HepG2 (cell line): Measurements from ENCODE around the gene TIAM1. TPM values are rescaled to one million over a fixed set of nuclear protein-coding genes. Genes with fewer than 3 reads are reported as not detected.

Experiments used
- ATAC-seq: fragments of 200-7000 bp; cut with Tn5 transposase; 3 replicates; pipeline ENCODE4 v1.9.1; 2020; ENCODE audit warnings: mild to moderate bottlenecking, moderate library complexity
- BruUV-seq: library from RNA; stranded (reverse); fragments of 400-500 nt; replicated peaks from 2 replicates; lab custom pipeline; 2021; lab: Mats Ljungman, UMichigan
- CTCF ChIA-PET: fragments of 300-600 bp; formaldehyde crosslinking; extraction: SDS; loops from one replicate; lab custom pipeline; 2021; ENCODE audit warnings: low total read pairs, inconsistent platforms, low intra/inter-chr PET ratio; lab: Yijun Ruan, JAX
- POLR2A ChIA-PET: fragments of 350-600 bp; sonication (Branson Sonifier 250); formaldehyde crosslinking; loops from one replicate; lab custom pipeline; 2020; ENCODE audit warnings: antibody characterized with exemption, inconsistent platforms; lab: Yijun Ruan, JAX
- DNase-seq: peaks from one replicate; pipeline ENCODE4 v3.0.0-alpha.2; 2015; ENCODE audit warnings: low spot score
- FAIRE-seq: peaks from 3 replicates; lab custom pipeline; 2011; peaks lifted over from hg19 to GRCh38; lab: Jason Lieb, UNC
- H2AFZ ChIP-seq: one replicate; pipeline ENCODE4 v1.6.1; 2011; ENCODE audit warnings: low read length, inconsistent platforms
- H3K27ac ChIP-seq: fragments of 300-600 bp; 3 replicates; pipeline ENCODE4 v1.8.0; 2011; ENCODE audit warnings: mixed run types, mild to moderate bottlenecking, mixed read lengths, low read length, inconsistent platforms; ENCODE audit not compliant: insufficient read depth; ENCODE audit errors: extremely low read length
- H3K27me3 ChIP-seq, 2 experiments: fragments of 200-600 bp in 1 of 2; 2 replicates in 1 of 2; 3 replicates in 1 of 2; pipeline versions ENCODE4 v1.6.0 to v1.8.0; 2011; ENCODE audit warnings: low read length in 2 of 2, mild to moderate bottlenecking in 2 of 2, moderate library complexity in 2 of 2, inconsistent platforms in 1 of 2; ENCODE audit not compliant: insufficient read depth in 2 of 2, control insufficient read depth in 1 of 2
- H3K36me3 ChIP-seq, 2 experiments: fragments of 200-600 bp in 1 of 2; replicated peaks in 1 of 2; 2 replicates in 1 of 2; 3 replicates in 1 of 2; pipeline versions ENCODE4 v1.5.1 to v1.8.0; 2011; ENCODE audit warnings: low read length in 2 of 2, inconsistent platforms in 1 of 2; ENCODE audit not compliant: insufficient read depth in 2 of 2, control insufficient read depth in 1 of 2
- H3K4me1 ChIP-seq: 2 replicates; pipeline ENCODE4 v1.5.1; 2012; ENCODE audit warnings: low read length, inconsistent platforms; ENCODE audit not compliant: insufficient read depth
- H3K4me2 ChIP-seq: 2 replicates; pipeline ENCODE4 v1.6.0; 2011; ENCODE audit warnings: low read depth, low read length, inconsistent platforms
- H3K4me3 ChIP-seq, 3 experiments: fragments of 200-600 bp in 1 of 3; sonication (generic), shearing (Covaris generic) in 1 of 3; replicated peaks in 1 of 3; 2 replicates each; pipeline ENCODE4 v1.5.1; 2011 to 2016; ENCODE audit warnings: low read length in 3 of 3, inconsistent platforms in 2 of 3, low read depth in 2 of 3, mild to moderate bottlenecking in 2 of 3, control low read depth in 1 of 3, mixed read lengths in 1 of 3; ENCODE audit not compliant: insufficient read depth in 1 of 3
- H3K79me2 ChIP-seq: one replicate; pipeline ENCODE4 v1.6.1; 2011; ENCODE audit warnings: low read length, inconsistent platforms; ENCODE audit not compliant: insufficient read depth
- H3K9ac ChIP-seq: 2 replicates; pipeline ENCODE4 v1.6.0; 2011; ENCODE audit warnings: mild to moderate bottlenecking, low read depth, low read length, inconsistent platforms; ENCODE audit not compliant: insufficient read depth
- H3K9me3 ChIP-seq: 2 replicates; pipeline ENCODE4 v1.5.1; 2012; ENCODE audit warnings: mild to moderate bottlenecking, low read length
- H4K20me1 ChIP-seq: 2 replicates; pipeline ENCODE4 v1.6.0; 2011; ENCODE audit warnings: inconsistent platforms, mild to moderate bottlenecking, low read length, moderate library complexity; ENCODE audit not compliant: insufficient read depth
- BCL6 ChIP-seq: IDR thresholded peaks from 2 replicates; pipeline ENCODE4 v1.6.1; 2016; ENCODE audit warnings: missing genetic modification reagents, missing compliant biosample characterization
- DPF2 ChIP-seq: sonication (generic); formaldehyde crosslinking; IDR thresholded peaks from 2 replicates; pipeline ENCODE4 v1.4.0; 2020; ENCODE audit warnings: mild to moderate bottlenecking, low read depth, missing genetic modification reagents, borderline replicate concordance
- FOXJ3 ChIP-seq: sonication (generic); formaldehyde crosslinking; IDR thresholded peaks from 2 replicates; pipeline ENCODE4 v1.4.0; 2020; ENCODE audit warnings: missing genetic modification reagents, mild to moderate bottlenecking, borderline replicate concordance
- SIN3A ChIP-seq: IDR thresholded peaks from 2 replicates; pipeline ENCODE4 v1.6.1; 2011; ENCODE audit warnings: low read depth, mild to moderate bottlenecking, control low read depth, low read length, borderline replicate concordance
- ZMYM4 ChIP-seq: sonication (generic); formaldehyde crosslinking; IDR thresholded peaks from 2 replicates; pipeline ENCODE4 v1.8.1; 2023; ENCODE audit warnings: mild to moderate bottlenecking, missing genetic modification reagents
- ZNF160 ChIP-seq: sonication (generic); formaldehyde crosslinking; IDR thresholded peaks from 2 replicates; pipeline ENCODE4 v1.8.0; 2022; ENCODE audit warnings: mild to moderate bottlenecking, inconsistent platforms, missing genetic modification reagents
- WGBS: methylation state at CpG from one replicate; pipeline ENCODE4 v1.1.6; 2017; ENCODE audit warnings: low lambda C conversion rate; 5-methylcytosine and 5-hydroxymethylcytosine counted together
- in situ Hi-C: cut with HindIII; loops from 2 replicates; pipeline ENCODE4 v1.10.0; 2017; ENCODE audit warnings: low pct_unique_long_range_greater_than_20kb; ENCODE audit not compliant: extremely low pct_ligation_motif_present
- intact Hi-C: fragments of 100-400 bp; cut with micrococcal nuclease; formaldehyde crosslinking; loops from one replicate; pipeline ENCODE4 v1.10.0; 2022; ENCODE audit not compliant: unreplicated experiment
- polyA plus RNA-seq, 8 experiments: library from polyadenylated mRNA; depleted of rRNA in 3 of 8; stranded (reverse) in 7 of 8; unstranded in 1 of 8; fragments of >200 nt; fragmentation: Illumina TruSeq in 4 of 8; extraction: Trizol in 4 of 8; gene quantifications; 2 replicates each; pipeline versions ENCODE4 v1.2.1 to v1.2.3, GENCODE V29; 2011 to 2016; ENCODE audit warnings: low read depth in 4 of 8, missing spikeins in 1 of 8, mixed read lengths in 1 of 8; ENCODE audit not compliant: insufficient read depth in 1 of 8
- total RNA-seq, 5 experiments: library from RNA; depleted of rRNA; stranded (reverse); fragments of >200 nt; fragmentation: Illumina TruSeq; extraction: Trizol; gene quantifications; 2 replicates each; pipeline ENCODE4 v1.2.3, GENCODE V29; 2016; ENCODE audit warnings: low read depth in 1 of 5
- TF ChIP-seq, protein P1 (sequence below): sonication (generic); formaldehyde crosslinking; IDR thresholded peaks from 2 replicates; pipeline ENCODE4 v1.9.0; 2022; ENCODE audit warnings: missing genetic modification reagents, mild to moderate bottlenecking, borderline replicate concordance
- TF ChIP-seq, protein P2 (sequence below): sonication (generic); formaldehyde crosslinking; IDR thresholded peaks from 2 replicates; pipeline ENCODE4 v1.5.1; 2020; ENCODE audit warnings: mild to moderate bottlenecking, missing genetic modification reagents, borderline replicate concordance
- TF ChIP-seq, protein P3 (sequence below): sonication (generic); formaldehyde crosslinking; IDR thresholded peaks from 2 replicates; pipeline ENCODE4 v1.4.0; 2020; ENCODE audit warnings: missing genetic modification reagents
- TF ChIP-seq, protein P4 (sequence below): sonication (generic); formaldehyde crosslinking; IDR thresholded peaks from 2 replicates; pipeline ENCODE4 v1.4.0; 2020; ENCODE audit warnings: missing genetic modification reagents, borderline replicate concordance

TIAM1 gene
- total and polyA plus RNA-seq, 2 of the 13 experiments (the other 11 are each of a cell fraction or from before 2014, with no cell fraction given) = 0.13 to 0.24 TPM

DNA sequence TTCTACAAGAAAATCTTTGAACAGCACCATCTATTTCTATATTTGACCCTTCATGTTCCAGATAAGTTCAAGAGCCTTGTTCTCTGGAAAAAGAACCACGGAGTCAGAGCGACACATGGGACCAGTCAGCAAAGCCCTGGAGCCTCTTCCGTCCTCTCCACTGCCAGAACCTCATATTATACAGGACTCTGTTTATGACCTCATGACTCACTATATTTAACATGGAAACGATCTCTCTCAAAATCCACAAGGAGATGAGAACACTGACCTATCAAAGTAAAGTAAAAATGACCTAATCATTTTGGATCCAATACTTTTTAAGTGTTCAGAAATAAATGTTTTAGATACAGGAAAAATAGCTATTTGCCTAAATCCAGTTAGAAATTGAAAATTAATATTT lies 181.2 kb downstream of the TIAM1 start:
- no peaks in the 10 kb centered on the region for H3K79me2 ChIP-seq
- H3K4me1 ChIP-seq = no peaks in the 10 kb centered on the region
- POLR2A ChIA-PET = no interaction called here
- ATAC-seq (no peak), DNase-seq (no peak), FAIRE-seq (no peak)
- no peak overlapping the region for H3K4me2 ChIP-seq
- BruUV-seq = no TSS peak
- peaks cover 5% of the 10 kb centered on the region; the same call in 1 of the 2 replicates for H3K9me3 ChIP-seq
- H4K20me1 ChIP-seq = no peaks in the 10 kb centered on the region
- H3K9ac ChIP-seq = no peak overlapping the region
- no peak overlapping the region for H3K4me3 ChIP-seq
- intact Hi-C loops = no loop called here
- H3K27me3 ChIP-seq = no peaks in the 10 kb centered on the region
- in situ Hi-C loops = no loop called here
- WGBS = 51% methylated on average over 4 of the region's 4 CpGs
- H3K36me3 ChIP-seq = no peaks in the 10 kb centered on the region
- H3K27ac ChIP-seq = no peak overlapping the region
- CTCF ChIA-PET = no interaction called here
- TF ChIP-seq, protein P1, sequence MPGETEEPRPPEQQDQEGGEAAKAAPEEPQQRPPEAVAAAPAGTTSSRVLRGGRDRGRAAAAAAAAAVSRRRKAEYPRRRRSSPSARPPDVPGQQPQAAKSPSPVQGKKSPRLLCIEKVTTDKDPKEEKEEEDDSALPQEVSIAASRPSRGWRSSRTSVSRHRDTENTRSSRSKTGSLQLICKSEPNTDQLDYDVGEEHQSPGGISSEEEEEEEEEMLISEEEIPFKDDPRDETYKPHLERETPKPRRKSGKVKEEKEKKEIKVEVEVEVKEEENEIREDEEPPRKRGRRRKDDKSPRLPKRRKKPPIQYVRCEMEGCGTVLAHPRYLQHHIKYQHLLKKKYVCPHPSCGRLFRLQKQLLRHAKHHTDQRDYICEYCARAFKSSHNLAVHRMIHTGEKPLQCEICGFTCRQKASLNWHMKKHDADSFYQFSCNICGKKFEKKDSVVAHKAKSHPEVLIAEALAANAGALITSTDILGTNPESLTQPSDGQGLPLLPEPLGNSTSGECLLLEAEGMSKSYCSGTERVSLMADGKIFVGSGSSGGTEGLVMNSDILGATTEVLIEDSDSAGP = no peak
- TF ChIP-seq, protein P2, sequence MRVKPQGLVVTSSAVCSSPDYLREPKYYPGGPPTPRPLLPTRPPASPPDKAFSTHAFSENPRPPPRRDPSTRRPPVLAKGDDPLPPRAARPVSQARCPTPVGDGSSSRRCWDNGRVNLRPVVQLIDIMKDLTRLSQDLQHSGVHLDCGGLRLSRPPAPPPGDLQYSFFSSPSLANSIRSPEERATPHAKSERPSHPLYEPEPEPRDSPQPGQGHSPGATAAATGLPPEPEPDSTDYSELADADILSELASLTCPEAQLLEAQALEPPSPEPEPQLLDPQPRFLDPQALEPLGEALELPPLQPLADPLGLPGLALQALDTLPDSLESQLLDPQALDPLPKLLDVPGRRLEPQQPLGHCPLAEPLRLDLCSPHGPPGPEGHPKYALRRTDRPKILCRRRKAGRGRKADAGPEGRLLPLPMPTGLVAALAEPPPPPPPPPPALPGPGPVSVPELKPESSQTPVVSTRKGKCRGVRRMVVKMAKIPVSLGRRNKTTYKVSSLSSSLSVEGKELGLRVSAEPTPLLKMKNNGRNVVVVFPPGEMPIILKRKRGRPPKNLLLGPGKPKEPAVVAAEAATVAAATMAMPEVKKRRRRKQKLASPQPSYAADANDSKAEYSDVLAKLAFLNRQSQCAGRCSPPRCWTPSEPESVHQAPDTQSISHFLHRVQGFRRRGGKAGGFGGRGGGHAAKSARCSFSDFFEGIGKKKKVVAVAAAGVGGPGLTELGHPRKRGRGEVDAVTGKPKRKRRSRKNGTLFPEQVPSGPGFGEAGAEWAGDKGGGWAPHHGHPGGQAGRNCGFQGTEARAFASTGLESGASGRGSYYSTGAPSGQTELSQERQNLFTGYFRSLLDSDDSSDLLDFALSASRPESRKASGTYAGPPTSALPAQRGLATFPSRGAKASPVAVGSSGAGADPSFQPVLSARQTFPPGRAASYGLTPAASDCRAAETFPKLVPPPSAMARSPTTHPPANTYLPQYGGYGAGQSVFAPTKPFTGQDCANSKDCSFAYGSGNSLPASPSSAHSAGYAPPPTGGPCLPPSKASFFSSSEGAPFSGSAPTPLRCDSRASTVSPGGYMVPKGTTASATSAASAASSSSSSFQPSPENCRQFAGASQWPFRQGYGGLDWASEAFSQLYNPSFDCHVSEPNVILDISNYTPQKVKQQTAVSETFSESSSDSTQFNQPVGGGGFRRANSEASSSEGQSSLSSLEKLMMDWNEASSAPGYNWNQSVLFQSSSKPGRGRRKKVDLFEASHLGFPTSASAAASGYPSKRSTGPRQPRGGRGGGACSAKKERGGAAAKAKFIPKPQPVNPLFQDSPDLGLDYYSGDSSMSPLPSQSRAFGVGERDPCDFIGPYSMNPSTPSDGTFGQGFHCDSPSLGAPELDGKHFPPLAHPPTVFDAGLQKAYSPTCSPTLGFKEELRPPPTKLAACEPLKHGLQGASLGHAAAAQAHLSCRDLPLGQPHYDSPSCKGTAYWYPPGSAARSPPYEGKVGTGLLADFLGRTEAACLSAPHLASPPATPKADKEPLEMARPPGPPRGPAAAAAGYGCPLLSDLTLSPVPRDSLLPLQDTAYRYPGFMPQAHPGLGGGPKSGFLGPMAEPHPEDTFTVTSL = no peak
- TF ChIP-seq ZMYM4 (CRISPR knock-in tag) = no peak
- TF ChIP-seq BCL6 (CRISPR knock-in tag) = no peak
- TF ChIP-seq, protein P3, sequence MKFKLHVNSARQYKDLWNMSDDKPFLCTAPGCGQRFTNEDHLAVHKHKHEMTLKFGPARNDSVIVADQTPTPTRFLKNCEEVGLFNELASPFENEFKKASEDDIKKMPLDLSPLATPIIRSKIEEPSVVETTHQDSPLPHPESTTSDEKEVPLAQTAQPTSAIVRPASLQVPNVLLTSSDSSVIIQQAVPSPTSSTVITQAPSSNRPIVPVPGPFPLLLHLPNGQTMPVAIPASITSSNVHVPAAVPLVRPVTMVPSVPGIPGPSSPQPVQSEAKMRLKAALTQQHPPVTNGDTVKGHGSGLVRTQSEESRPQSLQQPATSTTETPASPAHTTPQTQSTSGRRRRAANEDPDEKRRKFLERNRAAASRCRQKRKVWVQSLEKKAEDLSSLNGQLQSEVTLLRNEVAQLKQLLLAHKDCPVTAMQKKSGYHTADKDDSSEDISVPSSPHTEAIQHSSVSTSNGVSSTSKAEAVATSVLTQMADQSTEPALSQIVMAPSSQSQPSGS (CRISPR knock-in tag) = no peak
- TF ChIP-seq FOXJ3 (CRISPR knock-in tag) = no peak
- TF ChIP-seq, protein P4, sequence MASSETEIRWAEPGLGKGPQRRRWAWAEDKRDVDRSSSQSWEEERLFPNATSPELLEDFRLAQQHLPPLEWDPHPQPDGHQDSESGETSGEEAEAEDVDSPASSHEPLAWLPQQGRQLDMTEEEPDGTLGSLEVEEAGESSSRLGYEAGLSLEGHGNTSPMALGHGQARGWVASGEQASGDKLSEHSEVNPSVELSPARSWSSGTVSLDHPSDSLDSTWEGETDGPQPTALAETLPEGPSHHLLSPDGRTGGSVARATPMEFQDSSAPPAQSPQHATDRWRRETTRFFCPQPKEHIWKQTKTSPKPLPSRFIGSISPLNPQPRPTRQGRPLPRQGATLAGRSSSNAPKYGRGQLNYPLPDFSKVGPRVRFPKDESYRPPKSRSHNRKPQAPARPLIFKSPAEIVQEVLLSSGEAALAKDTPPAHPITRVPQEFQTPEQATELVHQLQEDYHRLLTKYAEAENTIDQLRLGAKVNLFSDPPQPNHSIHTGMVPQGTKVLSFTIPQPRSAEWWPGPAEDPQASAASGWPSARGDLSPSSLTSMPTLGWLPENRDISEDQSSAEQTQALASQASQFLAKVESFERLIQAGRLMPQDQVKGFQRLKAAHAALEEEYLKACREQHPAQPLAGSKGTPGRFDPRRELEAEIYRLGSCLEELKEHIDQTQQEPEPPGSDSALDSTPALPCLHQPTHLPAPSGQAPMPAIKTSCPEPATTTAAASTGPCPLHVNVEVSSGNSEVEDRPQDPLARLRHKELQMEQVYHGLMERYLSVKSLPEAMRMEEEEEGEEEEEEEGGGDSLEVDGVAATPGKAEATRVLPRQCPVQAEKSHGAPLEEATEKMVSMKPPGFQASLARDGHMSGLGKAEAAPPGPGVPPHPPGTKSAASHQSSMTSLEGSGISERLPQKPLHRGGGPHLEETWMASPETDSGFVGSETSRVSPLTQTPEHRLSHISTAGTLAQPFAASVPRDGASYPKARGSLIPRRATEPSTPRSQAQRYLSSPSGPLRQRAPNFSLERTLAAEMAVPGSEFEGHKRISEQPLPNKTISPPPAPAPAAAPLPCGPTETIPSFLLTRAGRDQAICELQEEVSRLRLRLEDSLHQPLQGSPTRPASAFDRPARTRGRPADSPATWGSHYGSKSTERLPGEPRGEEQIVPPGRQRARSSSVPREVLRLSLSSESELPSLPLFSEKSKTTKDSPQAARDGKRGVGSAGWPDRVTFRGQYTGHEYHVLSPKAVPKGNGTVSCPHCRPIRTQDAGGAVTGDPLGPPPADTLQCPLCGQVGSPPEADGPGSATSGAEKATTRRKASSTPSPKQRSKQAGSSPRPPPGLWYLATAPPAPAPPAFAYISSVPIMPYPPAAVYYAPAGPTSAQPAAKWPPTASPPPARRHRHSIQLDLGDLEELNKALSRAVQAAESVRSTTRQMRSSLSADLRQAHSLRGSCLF (CRISPR knock-in tag) = no peak
- TF ChIP-seq DPF2 (CRISPR knock-in tag) = no peak
- no peak for TF ChIP-seq SIN3A
- TF ChIP-seq ZNF160 (CRISPR knock-in tag) = no peak
- H2AFZ ChIP-seq = no peak overlapping the region
